CD4-positive, alpha-beta T cell (primary cell): Measurements from ENCODE around the gene HDAC4. TPM values are rescaled to one million over a fixed set of nuclear protein-coding genes. Genes with fewer than 3 reads are reported as not detected.
"Not testable (repeated sequence)": the region's sequence is repeated elsewhere in the genome, so short reads cannot be mapped to it uniquely, and the experiment has no call there.

ENCODE experiments used
- ATAC-seq: fragments of 200-7000 bp; cut with Tn5 transposase; one replicate; pipeline ENCODE4 v1.10.0; 2022; ENCODE audit warnings: mild to moderate bottlenecking; ENCODE audit not compliant: poor library complexity
- CTCF ChIA-PET: fragments of 350-600 bp; sonication (Branson Sonifier 250); formaldehyde crosslinking; loops from one replicate; lab custom pipeline; 2021; ENCODE audit warnings: antibody characterized with exemption, inconsistent platforms; lab: Charles Lee
- POLR2A ChIA-PET: fragments of 350-600 bp; sonication (Branson Sonifier 250); formaldehyde crosslinking; loops from one replicate; lab custom pipeline; 2021; ENCODE audit warnings: antibody characterized with exemption, inconsistent platforms; lab: Charles Lee
- DNase-seq, 14 experiments: peaks; one replicate each; pipeline ENCODE4 v3.0.0-alpha.2; 2013 to 2020; ENCODE audit warnings: mixed read lengths in 2 of 14
- H3K27ac ChIP-seq, 2 donors: one replicate each; pipeline versions ENCODE4 v1.5.1 to v1.7.0; 2013; ENCODE audit warnings: low read length in 2 of 2, low read depth in 1 of 2, mild to moderate bottlenecking in 1 of 2
- H3K27me3 ChIP-seq, 2 experiments: 1 replicate in 1 of 2; 2 replicates in 1 of 2; pipeline versions ENCODE4 v1.6.1 to v1.7.0; 2013; ENCODE audit warnings: low read length in 2 of 2, control low read depth in 1 of 2, mild to moderate bottlenecking in 1 of 2, moderate library complexity in 1 of 2; ENCODE audit not compliant: insufficient read depth in 2 of 2, control insufficient read depth in 1 of 2
- H3K36me3 ChIP-seq: one replicate; pipeline ENCODE4 v1.6.1; 2013; ENCODE audit warnings: low read length, control low read depth; ENCODE audit not compliant: insufficient read depth
- H3K4me1 ChIP-seq: one replicate; pipeline ENCODE4 v1.6.1; 2013; ENCODE audit warnings: low read length, control low read depth; ENCODE audit not compliant: insufficient read depth
- H3K4me3 ChIP-seq: one replicate; pipeline ENCODE4 v1.5.1; 2013; ENCODE audit warnings: mild to moderate bottlenecking, low read length, moderate library complexity
- H3K9me3 ChIP-seq, 2 experiments: 1 replicate in 1 of 2; 2 replicates in 1 of 2; pipeline versions ENCODE4 v1.6.1 to v1.7.0; 2013; ENCODE audit warnings: low read length in 2 of 2, mild to moderate bottlenecking in 2 of 2, control low read depth in 1 of 2, moderate library complexity in 1 of 2; ENCODE audit not compliant: control insufficient read depth in 1 of 2, insufficient read depth in 1 of 2
- H3K27ac Mint-ChIP-seq: one replicate; pipeline ENCODE4 v1.8.0; 2020; ENCODE audit warnings: mixed read lengths
- H3K27me3 Mint-ChIP-seq: one replicate; pipeline ENCODE4 v1.8.0; 2021; ENCODE audit warnings: mixed read lengths
- H3K36me3 Mint-ChIP-seq: one replicate; pipeline ENCODE4 v1.8.0; 2021; ENCODE audit warnings: low read depth, mixed read lengths
- H3K4me1 Mint-ChIP-seq: one replicate; pipeline ENCODE4 v1.8.0; 2021; ENCODE audit warnings: low read depth, mixed read lengths
- H3K4me3 Mint-ChIP-seq: one replicate; pipeline ENCODE4 v1.8.0; 2020; ENCODE audit warnings: mild to moderate bottlenecking, mixed read lengths
- H3K9me3 Mint-ChIP-seq: one replicate; pipeline ENCODE4 v1.8.0; 2020; ENCODE audit warnings: mixed read lengths
- CTCF ChIP-seq: fragments of 200-600 bp; IDR thresholded peaks from one replicate; pipeline ENCODE4 v1.8.0; 2022; ENCODE audit warnings: antibody characterized with exemption, mild to moderate bottlenecking
- intact Hi-C, 2 experiments: fragments of 100-400 bp; cut with DNase I in 1 of 2; cut with micrococcal nuclease in 1 of 2; formaldehyde crosslinking; loops; one replicate each; pipeline versions ENCODE4 v1.15.1 to v1.9.0; 2023 to 2025; cut with DNase I, micrococcal nuclease
- total RNA-seq, 174 experiments: library from RNA in 2 of 174; stranded (reverse) in 2 of 174; gene quantifications; one replicate each; pipeline ENCODE4 v1.2.3 and lab custom pipeline; 2021 to 2026

Gene HDAC4
- total RNA-seq, 2 experiments from 2014 or later: 45.3 to 49.2 TPM

- H3K36me3 ChIP-seq: no peaks in the 10 kb centered on the region
- no peak overlapping the region for H3K27ac ChIP-seq
- H3K4me1 ChIP-seq: peaks cover 52% of the 10 kb centered on the region
- H3K9me3 Mint-ChIP-seq: no peaks in the 10 kb centered on the region
- no peak for TF ChIP-seq CTCF
- H3K9me3 ChIP-seq: no peaks in the 10 kb centered on the region
- no peaks in the 10 kb centered on the region for H3K36me3 Mint-ChIP-seq
- ATAC-seq: no peak
- H3K27ac Mint-ChIP-seq: peak overlapping the region; percentile 87
- intact Hi-C loops: no loop called here
- no peaks in the 10 kb centered on the region for H3K27me3 Mint-ChIP-seq
- H3K4me3 Mint-ChIP-seq: no peak overlapping the region
- ChIA-PET POLR2A (interaction anchor here (0.8 to 4.6 kb wide), 4 partner anchors 9 to 117 kb away, joined by 3 to 37 read pairs (median 6); partner anchors contain the start of gene HDAC4), CTCF (interaction anchor here (1.7 to 3.8 kb wide), 2 partner anchors 14 to 17 kb away, joined by 7 to 20 read pairs; no protein-coding TSS in a partner anchor)
- no peaks in the 10 kb centered on the region for H3K27me3 ChIP-seq
- H3K4me1 Mint-ChIP-seq: peaks cover 48% of the 10 kb centered on the region
- no peak overlapping the region for H3K4me3 ChIP-seq
- DNase-seq: no peak
These were observed 116.6 kb downstream of the HDAC4 start for GRCh38 chr2:239283961-239284795.

- Histone ChIP-seq H3K27ac (no peak overlapping the region), H3K4me3 (no peak overlapping the region), H3K9me3 (no peaks in the 10 kb centered on the region), H3K27me3 (no peaks in the 10 kb centered on the region), H3K36me3 (no peaks in the 10 kb centered on the region), H3K4me1 (peaks cover 47% of the 10 kb centered on the region)
- Mint-ChIP-seq H3K27ac (no peak overlapping the region), H3K9me3 (no peaks in the 10 kb centered on the region), H3K36me3 (no peaks in the 10 kb centered on the region), H3K4me3 (peak overlapping the region; percentile 16), H3K27me3 (no peaks in the 10 kb centered on the region), H3K4me1 (peaks cover 46% of the 10 kb centered on the region)
- ChIA-PET POLR2A (interaction anchor here (1.6 kb wide), 1 partner anchor 118 kb away, joined by 4 read pairs; the partner anchor contains the start of gene HDAC4), CTCF (no interaction called here)
- no peak for TF ChIP-seq CTCF
- ATAC-seq (no peak), DNase-seq (peak in 1 of 14 experiments; percentile 28)
- intact Hi-C loops: no loop called here
These were observed 117.4 kb downstream of the HDAC4 start for GRCh38 chr2:239283288-239283945.

GRCh38 chr2:239282448-239283287 lies 118.2 kb downstream of the HDAC4 start:
- Histone ChIP-seq H3K27me3 (no peaks in the 10 kb centered on the region), H3K4me1 (peaks cover 47% of the 10 kb centered on the region), H3K9me3 (no peaks in the 10 kb centered on the region), H3K27ac (no peak overlapping the region), H3K4me3 (no peak overlapping the region), H3K36me3 (no peaks in the 10 kb centered on the region)
- no peaks in the 10 kb centered on the region for H3K9me3 Mint-ChIP-seq
- CTCF ChIA-PET: no interaction called here
- no peaks in the 10 kb centered on the region for H3K27me3 Mint-ChIP-seq
- intact Hi-C loops: no loop called here
- no peak overlapping the region for H3K27ac Mint-ChIP-seq
- POLR2A ChIA-PET: interaction anchor here (1.6 kb wide), 1 partner anchor 118 kb away, joined by 4 read pairs; the partner anchor contains the start of gene HDAC4
- no peaks in the 10 kb centered on the region for H3K36me3 Mint-ChIP-seq
- H3K4me3 Mint-ChIP-seq: no peak overlapping the region
- no peak for ATAC-seq
- peaks cover 43% of the 10 kb centered on the region for H3K4me1 Mint-ChIP-seq
- no peak for TF ChIP-seq CTCF
- peak in 1 of 14 experiments; percentile 26 for DNase-seq

- H3K27ac Mint-ChIP-seq, H3K4me3 ChIP-seq, CTCF ChIA-PET, H3K9me3 Mint-ChIP-seq, intact Hi-C loops, H3K36me3 ChIP-seq, H3K27ac ChIP-seq, H3K27me3 ChIP-seq, H3K36me3 Mint-ChIP-seq, DNase-seq, H3K4me3 Mint-ChIP-seq, H3K9me3 ChIP-seq, H3K27me3 Mint-ChIP-seq, ATAC-seq: not testable (repeated sequence)
- H3K4me1 Mint-ChIP-seq: peaks cover 33% of the 10 kb centered on the region
- H3K4me1 ChIP-seq: peaks cover 45% of the 10 kb centered on the region
- POLR2A ChIA-PET: interaction anchor here (2.1 kb wide), 1 partner anchor 13 kb away, joined by 6 read pairs; no protein-coding TSS in a partner anchor
These were observed 120.4 kb downstream of the HDAC4 start for GRCh38 chr2:239280296-239281017.
